HG03565 (cell line): Measurements from ENCODE around the gene SAA2.
"Not testable (repeated sequence)": the region's sequence is repeated elsewhere in the genome, so short reads cannot be mapped to it uniquely, and the experiment has no call there.

Experiments used
- ATAC-seq: cut with Tn5 transposase; IDR thresholded peaks from one replicate; pipeline ENCODE4 v1.9.1; 2021; ENCODE audit warnings: mild to moderate bottlenecking, moderate library complexity; ENCODE audit not compliant: unreplicated experiment

SAA2 gene

GRCh38 chr11:18253778-18254338 lies 5.4 kb upstream of the SAA2 start:
- no peak for ATAC-seq

GRCh38 chr11:18253233-18253632 lies 4.8 kb upstream of the SAA2 start:
- ATAC-seq: no peak

- ATAC-seq: not testable (repeated sequence)
These were observed 1.3 kb downstream of the SAA2 start for GRCh38 chr11:18247191-18247581.

- peak; percentile 71 for ATAC-seq
These were observed 1.9 kb downstream of the SAA2 start for GRCh38 chr11:18246379-18247190.

GRCh38 chr11:18245396-18245795 lies 3.1 kb downstream of the SAA2 start:
- ATAC-seq: no peak

GRCh38 chr11:18243783-18244362 lies 4.6 kb downstream of the SAA2 start:
- ATAC-seq: peak; percentile 25

- no peak for ATAC-seq
These were observed 8.8 kb downstream of the SAA2 start for GRCh38 chr11:18239655-18240054.

GRCh38 chr11:18236664-18237356 lies 11.7 kb downstream of the SAA2 start, which contains the start of gene SAA4:
SAA4 (minus strand) TSS chr11:18236802; CDS start chr11:18235926, 876 bp downstream.
- no peak for ATAC-seq

GRCh38 chr11:18235394-18236334 lies 12.8 kb downstream of the SAA2 start:
- no peak for ATAC-seq

GRCh38 chr11:18233912-18234311 lies 14.6 kb downstream of the SAA2 start:
- ATAC-seq: no peak

GRCh38 chr11:18230859-18231258 lies 17.6 kb downstream of the SAA2 start:
- ATAC-seq: no peak

GRCh38 chr11:18229501-18229900 lies 19.0 kb downstream of the SAA2 start:
- peak; percentile 82 for ATAC-seq

GRCh38 chr11:18225913-18226312 lies 22.6 kb downstream of the SAA2 start:
- no peak for ATAC-seq

GRCh38 chr11:18223591-18224387 lies 24.7 kb downstream of the SAA2 start:
- no peak for ATAC-seq

- ATAC-seq: no peak
These were observed 25.6 kb downstream of the SAA2 start for GRCh38 chr11:18222814-18223421.

- ATAC-seq: no peak
These were observed 27.1 kb downstream of the SAA2 start for GRCh38 chr11:18221274-18221876.

- ATAC-seq: no peak
These were observed 39.4 kb downstream of the SAA2 start for GRCh38 chr11:18209058-18209457.

GRCh38 chr11:18204771-18205170 lies 43.7 kb downstream of the SAA2 start:
- ATAC-seq: no peak

- no peak for ATAC-seq
These were observed 44.2 kb downstream of the SAA2 start for GRCh38 chr11:18204220-18204619.
